Measurements from ENCODE around the gene SPP1. TPM values are rescaled to one million over a fixed set of nuclear protein-coding genes. Genes with fewer than 3 reads are reported as not detected.

SPP1 gene
- total and polyA plus RNA-seq, 10 of the 15 experiments (the other 5 are each of a cell fraction or from before 2014, with no cell fraction given) = 0.05 to 1.1 (median 0.39) TPM; not detected in 6

GRCh38 chr4:88007304-88008121 lies 32.0 kb downstream of the SPP1 start, which contains the start of gene PKD2 (continued):
- TF ChIP-seq IRF3 (IDR thresholded peaks at IDR 0.05) (no peak), ZNF592 (IDR thresholded peaks at IDR 0.05) (no peak), NFYB (IDR thresholded peaks at IDR 0.05; ENCODE audit: insufficient read depth, low read depth, low read length) (no peak), JUND (IDR thresholded peaks at IDR 0.05; ENCODE audit: low read depth, low read length) (no peak), TARDBP (IDR thresholded peaks at IDR 0.05; ENCODE audit: borderline replicate concordance) (no peak), GATAD2B (conservative IDR thresholded peaks at IDR 0.05; ENCODE audit: low read depth) (peak; percentile 43; the same call in 1 of the 2 replicates), BHLHE40 (IDR thresholded peaks at IDR 0.05; ENCODE audit: borderline replicate concordance in 1 of 2, low read depth in 2 of 2, low read length in 1 of 2) (peak; percentile 69 to 92; a peak in 3 of 4 replicates), BCL11A (IDR thresholded peaks at IDR 0.05; ENCODE audit: low read depth, low read length) (no peak), NFYA (IDR thresholded peaks at IDR 0.05; ENCODE audit: borderline replicate concordance, low read depth, low read length) (no peak), IKZF1 (conservative IDR thresholded peaks at IDR 0.05) (peak; percentile 65), CTCF (IDR thresholded peaks at IDR 0.05 in 2 of 3, conservative IDR thresholded peaks at IDR 0.05 in 1 of 3; ENCODE audit: control insufficient read depth in 2 of 3, extremely low read depth in 1 of 3, insufficient read depth in 1 of 3, low read depth in 3 of 3, low read length in 3 of 3) (no peak), ZZZ3 (IDR thresholded peaks at IDR 0.05; ENCODE audit: control insufficient read depth, insufficient read length, low read depth) (no peak), POLR2AphosphoS5 (IDR thresholded peaks at IDR 0.05; ENCODE audit: low read length) (no peak), PAX8 (IDR thresholded peaks at IDR 0.05) (no peak), REST (IDR thresholded peaks at IDR 0.05; ENCODE audit: low read depth, low read length) (no peak)
- TF ChIP-seq, protein P1, sequence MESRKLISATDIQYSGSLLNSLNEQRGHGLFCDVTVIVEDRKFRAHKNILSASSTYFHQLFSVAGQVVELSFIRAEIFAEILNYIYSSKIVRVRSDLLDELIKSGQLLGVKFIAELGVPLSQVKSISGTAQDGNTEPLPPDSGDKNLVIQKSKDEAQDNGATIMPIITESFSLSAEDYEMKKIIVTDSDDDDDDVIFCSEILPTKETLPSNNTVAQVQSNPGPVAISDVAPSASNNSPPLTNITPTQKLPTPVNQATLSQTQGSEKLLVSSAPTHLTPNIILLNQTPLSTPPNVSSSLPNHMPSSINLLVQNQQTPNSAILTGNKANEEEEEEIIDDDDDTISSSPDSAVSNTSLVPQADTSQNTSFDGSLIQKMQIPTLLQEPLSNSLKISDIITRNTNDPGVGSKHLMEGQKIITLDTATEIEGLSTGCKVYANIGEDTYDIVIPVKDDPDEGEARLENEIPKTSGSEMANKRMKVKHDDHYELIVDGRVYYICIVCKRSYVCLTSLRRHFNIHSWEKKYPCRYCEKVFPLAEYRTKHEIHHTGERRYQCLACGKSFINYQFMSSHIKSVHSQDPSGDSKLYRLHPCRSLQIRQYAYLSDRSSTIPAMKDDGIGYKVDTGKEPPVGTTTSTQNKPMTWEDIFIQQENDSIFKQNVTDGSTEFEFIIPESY (IDR thresholded peaks at IDR 0.05) = no peak

All from GM12878 (cell line).